ENCODE data around the gene HMGA1. TPM values are rescaled to one million over a fixed set of nuclear protein-coding genes. Genes with fewer than 3 reads are reported as not detected.

HMGA1 gene
- total RNA-seq, 1 experiment from 2014 or later = 74.6 TPM

GRCh38 chr6:34289137-34289536 is 52.5 kb downstream of the HMGA1 start:
- no peak overlapping the region for H3K4me3 ChIP-seq
- H3K36me3 ChIP-seq = peaks cover 10% of the 10 kb centered on the region
- H3K9me3 ChIP-seq = no peaks in the 10 kb centered on the region
- DNase-seq = no peak
- H3K27me3 ChIP-seq = no peaks in the 10 kb centered on the region

- no peaks in the 10 kb centered on the region for H3K9me3 ChIP-seq
Measured at GRCh38 chr6:34292954-34293353, 56.3 kb downstream of the HMGA1 start.

DNA sequence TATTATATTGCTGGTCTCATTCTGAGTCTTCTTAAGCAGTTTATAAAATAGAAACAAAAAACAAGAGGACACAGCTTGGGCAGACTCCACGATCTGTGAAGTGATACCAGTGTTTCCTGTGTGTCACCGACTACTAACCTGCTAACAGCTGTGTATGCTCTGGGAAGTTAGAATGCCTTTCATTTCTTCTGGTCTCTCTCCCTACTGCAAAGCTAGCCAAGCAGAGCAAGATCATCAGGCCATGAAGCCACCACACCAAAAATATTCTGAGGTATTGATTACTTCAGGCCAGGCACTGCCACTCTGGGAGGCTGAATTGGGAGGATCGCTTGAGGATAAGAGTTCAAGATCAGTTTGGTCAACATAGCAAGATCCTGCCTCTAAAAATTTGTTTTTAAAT is 59.0 kb downstream of the HMGA1 start:
- H3K36me3 ChIP-seq = peaks cover 10% of the 10 kb centered on the region
- H3K9me3 ChIP-seq = no peaks in the 10 kb centered on the region
- no peak overlapping the region for H3K4me3 ChIP-seq
- no peak for DNase-seq
- no peaks in the 10 kb centered on the region for H3K27me3 ChIP-seq

More at GRCh38 chr6:34292954-34293353, 56.3 kb downstream of the HMGA1 start:
- DNase-seq = no peak
- Histone ChIP-seq H3K36me3 (peaks cover 10% of the 10 kb centered on the region), H3K27me3 (no peaks in the 10 kb centered on the region), H3K4me3 (no peak overlapping the region)

Other genes starting within 250 kb of the HMGA1 start
- not detected in 2 replicates for gene GRM4, start 90.8 kb upstream of the HMGA1 start, total RNA-seq (2014; rRNA removed; shearing (Covaris generic); ENCODE audit: low replicate concordance)
- gene SMIM29, start 12.1 kb downstream of the HMGA1 start, total RNA-seq (2014; rRNA removed; shearing (Covaris generic); ENCODE audit: low replicate concordance) = 2.4 and 12.0 TPM in 2 replicates
- gene NUDT3, start 155.8 kb downstream of the HMGA1 start, total RNA-seq (2014; rRNA removed; shearing (Covaris generic); ENCODE audit: low replicate concordance) = 2.6 and 6.2 TPM in 2 replicates
- 2,114 and 2,633 TPM in 2 replicates for gene RPS10, start 189.2 kb downstream of the HMGA1 start, total RNA-seq (2014; rRNA removed; shearing (Covaris generic); ENCODE audit: low replicate concordance)
- not detected in 2 replicates for gene PACSIN1, start 229.2 kb downstream of the HMGA1 start, total RNA-seq (2014; rRNA removed; shearing (Covaris generic); ENCODE audit: low replicate concordance)